Measurements from ENCODE around the gene SRP19. TPM values are rescaled to one million over a fixed set of nuclear protein-coding genes. Genes with fewer than 3 reads are reported as not detected.

SRP19 gene
- total and polyA plus RNA-seq, 2 of the 8 experiments (the other 6 are each of a cell fraction or from before 2014, with no cell fraction given), result 27.5 to 79.9 TPM

- no peak overlapping the region for H2AK5ac ChIP-seq (ENCODE audit: low read depth, low read length)
- WGBS, 2 experiments (ENCODE audit: extremely low coverage in 1 of 2, insufficient coverage in 1 of 2, insufficient read length in 1 of 2, insufficient replicate concordance in 2 of 2, low coverage in 1 of 2, low lambda C conversion rate in 2 of 2, missing lambda C conversion rate in 1 of 2), result 70% methylated on average over 5 of the region's 5 CpGs; no CpG with 5 or more reads in 1 of the 2 experiments
- CTCF ChIA-PET (ENCODE audit: partially characterized antibody), result interaction anchor here (0.7 to 1.1 kb wide), 3 partner anchors 52 to 354 kb away, joined by 3 to 4 read pairs (median 3); no protein-coding TSS in a partner anchor
- H3K14ac ChIP-seq (ENCODE audit: insufficient read length), result no peak overlapping the region
- H3K23ac ChIP-seq (ENCODE audit: insufficient read length), result no peak overlapping the region
- H4K20me1 ChIP-seq (replicated peaks in 1 of 2; ENCODE audit: control insufficient read depth in 1 of 2, insufficient read depth in 2 of 2, low read length in 2 of 2), result no peaks in the 10 kb centered on the region
- no peak overlapping the region for H3K4ac ChIP-seq (replicated peaks; ENCODE audit: insufficient read length, low read depth, low read length)
- H3K56ac ChIP-seq (replicated peaks; ENCODE audit: insufficient read length, low read depth, low read length), result no peak overlapping the region
- no peak overlapping the region for H3K27ac ChIP-seq (ENCODE audit: low read depth, low read length)
- peaks cover 0 to 9% (median 0%) of the 10 kb centered on the region in 4 experiments; a peak in 2 of 7 replicates for H3K4me1 ChIP-seq (replicated peaks in 1 of 4; ENCODE audit: control insufficient read depth in 3 of 4, insufficient read depth in 4 of 4, low read length in 3 of 4)
- no peaks in the 10 kb centered on the region for H3K23me2 ChIP-seq (ENCODE audit: low read depth, low read length)
- no peak overlapping the region for H2AFZ ChIP-seq (ENCODE audit: low read length)
- no peak overlapping the region for H3K9ac ChIP-seq (replicated peaks in 1 of 4; ENCODE audit: extremely low read depth in 1 of 4, low read depth in 3 of 4, low read length in 3 of 4)
- no peak overlapping the region for H4K5ac ChIP-seq (ENCODE audit: insufficient read length, low read depth, low read length)
- no peaks in the 10 kb centered on the region for H3K79me2 ChIP-seq (ENCODE audit: control insufficient read depth in 1 of 2, insufficient read depth in 2 of 2, low read length in 2 of 2)
- H3K18ac ChIP-seq (ENCODE audit: extremely low read depth, low read length), result no peak overlapping the region
- DNase-seq (ENCODE audit: low read depth in 1 of 2, low spot score in 2 of 2) (no peak), FAIRE-seq (peak; percentile 45)
- H2BK12ac ChIP-seq (ENCODE audit: low read depth, low read length), result no peak overlapping the region
- POLR2A ChIA-PET (ENCODE audit: partially characterized antibody), result interaction anchor here (0.8 kb wide), 1 partner anchor 14 kb away, joined by 3 read pairs; the partner anchor contains the start of gene SRP19
- H2BK120ac ChIP-seq (replicated peaks; ENCODE audit: low read depth, low read length), result no peak overlapping the region
- no peak overlapping the region for H3K4me3 ChIP-seq (ENCODE audit: extremely low read depth in 1 of 4, insufficient read depth in 2 of 4, low read depth in 3 of 4, low read length in 4 of 4)
- H3K27me3 ChIP-seq (replicated peaks in 1 of 4; ENCODE audit: control insufficient read depth in 3 of 4, extremely low read depth in 1 of 4, insufficient read depth in 3 of 4, low read length in 3 of 4), result no peaks in the 10 kb centered on the region; a peak in 1 of 7 replicates
- no peak overlapping the region for H4K91ac ChIP-seq (replicated peaks; ENCODE audit: insufficient read length, low read length)
- H3K9me3 ChIP-seq (ENCODE audit: insufficient read depth in 2 of 2, low read depth in 1 of 2, low read length in 1 of 2), result peaks cover 7 to 14% of the 10 kb centered on the region in 2 experiments
- no peak overlapping the region for H3K4me2 ChIP-seq (ENCODE audit: insufficient read depth in 1 of 2, low read depth in 2 of 2, low read length in 2 of 2)
- no peak overlapping the region for H2BK5ac ChIP-seq (ENCODE audit: low read depth, low read length)
- peaks cover 0 to 5% (median 0%) of the 10 kb centered on the region in 4 experiments; a peak in 2 of 8 replicates for H3K36me3 ChIP-seq (ENCODE audit: control insufficient read depth in 2 of 4, insufficient read depth in 4 of 4, low read length in 3 of 4)
- H4K8ac ChIP-seq (ENCODE audit: extremely low read depth, insufficient read depth, low read length), result no peak overlapping the region
- H2BK15ac ChIP-seq (ENCODE audit: low read length), result no peak overlapping the region
- H3K79me1 ChIP-seq (ENCODE audit: low read depth, low read length), result no peaks in the 10 kb centered on the region
- H2BK20ac ChIP-seq (ENCODE audit: low read length), result no peak overlapping the region
- TF ChIP-seq EP300 (IDR thresholded peaks at IDR 0.05; ENCODE audit: borderline replicate concordance in 1 of 2, low read depth in 2 of 2, low read length in 2 of 2) (no peak), KDM4A (IDR thresholded peaks at IDR 0.05; ENCODE audit: low read depth, low read length, severe bottlenecking) (no peak), CBX5 (IDR thresholded peaks at IDR 0.05; ENCODE audit: low read depth, low read length) (no peak), CBX8 (IDR thresholded peaks at IDR 0.05; ENCODE audit: borderline replicate concordance, low read depth, low read length) (no peak), PHF8 (conservative IDR thresholded peaks at IDR 0.05; ENCODE audit: low read depth, low read length) (no peak), SUZ12 (IDR thresholded peaks at IDR 0.05; ENCODE audit: low read length) (no peak), TAF1 (IDR thresholded peaks at IDR 0.05; ENCODE audit: low read depth, low read length) (no peak), KDM5A (IDR thresholded peaks at IDR 0.05; ENCODE audit: low read length) (no peak), EGR1 (IDR thresholded peaks at IDR 0.05; ENCODE audit: borderline replicate concordance, low read depth, low read length) (no peak), GTF2F1 (IDR thresholded peaks at IDR 0.05; ENCODE audit: borderline replicate concordance, low read depth, low read length) (no peak), BACH1 (IDR thresholded peaks at IDR 0.05; ENCODE audit: low read length) (no peak), E2F6 (IDR thresholded peaks at IDR 0.05) (no peak)
These were observed 14.5 kb upstream of the SRP19 start for GRCh38 chr5:112846556-112846955.
